Activated T-helper 1 cell treated with anti-CD3 and anti-CD28 coated beads, Interleukin-12 subunit alpha, Interleukin-12 subunit beta, Interleukin-2, Interleukin-4 antibody, amounts not matched to agents 30 ng/mL and 10 ng/mL and 1 ng/mL, durations not matched to agents 14 hours and 24 hours and 36 hours (primary cell): ENCODE data around the gene SH3TC2. TPM values are rescaled to one million over a fixed set of nuclear protein-coding genes. Genes with fewer than 3 reads are reported as not detected.

Experiments
- DNase-seq: peaks from one replicate; pipeline ENCODE4 v3.0.0; 2021; ENCODE audit warnings: low spot score
- H3K27ac Mint-ChIP-seq: one replicate; pipeline ENCODE4 v1.8.0; 2021; ENCODE audit warnings: mild to moderate bottlenecking, mixed read lengths
- H3K27me3 Mint-ChIP-seq: one replicate; pipeline ENCODE4 v1.8.0; 2022; ENCODE audit warnings: mild to moderate bottlenecking, moderate library complexity, mixed read lengths; ENCODE audit not compliant: insufficient read depth
- H3K36me3 Mint-ChIP-seq: one replicate; pipeline ENCODE4 v1.8.0; 2021; ENCODE audit warnings: low read depth, mixed read lengths
- H3K4me1 Mint-ChIP-seq: one replicate; pipeline ENCODE4 v1.8.0; 2021; ENCODE audit warnings: low read depth, mixed read lengths
- H3K4me3 Mint-ChIP-seq: one replicate; pipeline ENCODE4 v1.8.0; 2021; ENCODE audit warnings: mild to moderate bottlenecking, moderate library complexity, mixed read lengths
- H3K9me3 Mint-ChIP-seq: one replicate; pipeline ENCODE4 v1.8.0; 2021; ENCODE audit warnings: mixed read lengths
- intact Hi-C: fragments of 100-400 bp; cut with micrococcal nuclease; formaldehyde crosslinking; loops from one replicate; pipeline ENCODE4 v1.15.1; 2024
- total RNA-seq: library from RNA; stranded (reverse); gene quantifications from 2 replicates; pipeline ENCODE4 v1.2.3, GENCODE V29; 2022

Gene SH3TC2
- total RNA-seq, 1 donor from 2014 or later = not detected

GRCh38 chr5:149037817-149038216 is 25.0 kb downstream of the SH3TC2 start:
- H3K4me1 Mint-ChIP-seq = peaks cover 34% of the 10 kb centered on the region
- no peak overlapping the region for H3K27ac Mint-ChIP-seq
- intact Hi-C loops = no loop called here
- DNase-seq = no peak
- peaks cover 5% of the 10 kb centered on the region for H3K27me3 Mint-ChIP-seq
- H3K9me3 Mint-ChIP-seq = no peaks in the 10 kb centered on the region
- H3K4me3 Mint-ChIP-seq = no peak overlapping the region
- no peaks in the 10 kb centered on the region for H3K36me3 Mint-ChIP-seq

DNA sequence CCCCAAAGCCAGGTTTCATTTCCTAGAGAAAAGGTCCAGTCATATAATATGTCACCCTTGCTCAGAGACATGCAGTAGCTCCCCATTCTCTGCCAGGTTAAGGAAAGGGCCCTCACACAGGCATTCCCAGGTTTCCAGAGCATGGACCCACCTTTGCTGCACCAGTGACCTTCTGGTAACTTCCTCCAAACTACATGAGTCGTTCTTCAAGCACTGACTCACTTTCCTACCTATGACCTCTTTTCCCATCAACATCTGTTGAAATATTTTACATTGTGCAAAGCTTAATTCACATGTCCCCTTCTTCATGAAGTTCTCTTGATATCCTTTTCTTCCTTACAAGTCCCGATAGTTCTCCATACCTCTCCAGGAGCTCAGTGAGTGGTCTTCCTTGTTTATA is 25.9 kb downstream of the SH3TC2 start:
- no peak overlapping the region for H3K4me3 Mint-ChIP-seq
- intact Hi-C loops = no loop called here
- peaks cover 34% of the 10 kb centered on the region for H3K4me1 Mint-ChIP-seq
- no peaks in the 10 kb centered on the region for H3K36me3 Mint-ChIP-seq
- DNase-seq = no peak
- peak overlapping the region; percentile 4 for H3K27ac Mint-ChIP-seq
- no peaks in the 10 kb centered on the region for H3K9me3 Mint-ChIP-seq
- peaks cover 5% of the 10 kb centered on the region for H3K27me3 Mint-ChIP-seq

DNA sequence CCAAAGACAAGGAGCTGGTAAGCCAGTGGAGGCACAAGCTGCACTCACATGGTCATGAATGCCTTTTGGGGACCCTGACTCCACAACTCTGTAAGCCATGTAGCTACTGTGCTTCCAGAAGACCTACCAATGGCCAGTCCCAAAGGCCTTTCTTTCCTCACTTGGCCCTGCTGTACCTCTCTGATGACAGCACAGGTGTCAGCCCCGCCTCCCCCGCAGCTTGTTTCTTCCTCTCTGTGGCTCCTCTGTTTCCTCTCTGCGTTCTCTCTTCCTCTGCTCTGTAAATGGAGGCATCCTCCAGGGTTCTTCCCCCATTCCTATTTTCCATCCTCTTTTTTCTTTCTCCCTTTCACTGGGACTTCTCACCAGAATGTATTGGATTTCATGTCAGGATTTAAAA is 26.7 kb downstream of the SH3TC2 start:
- no peak overlapping the region for H3K27ac Mint-ChIP-seq
- DNase-seq = no peak
- H3K4me1 Mint-ChIP-seq = peaks cover 34% of the 10 kb centered on the region
- peaks cover 5% of the 10 kb centered on the region for H3K27me3 Mint-ChIP-seq
- no peak overlapping the region for H3K4me3 Mint-ChIP-seq
- no peaks in the 10 kb centered on the region for H3K9me3 Mint-ChIP-seq
- intact Hi-C loops = no loop called here
- no peaks in the 10 kb centered on the region for H3K36me3 Mint-ChIP-seq

- intact Hi-C loops = loop anchor here (1.0 to 2.0 kb wide), 8 partner anchors 37 to 857 kb away; no protein-coding TSS in a partner anchor
- H3K4me1 Mint-ChIP-seq = peaks cover 39% of the 10 kb centered on the region
- no peaks in the 10 kb centered on the region for H3K9me3 Mint-ChIP-seq
- H3K27me3 Mint-ChIP-seq = peaks cover 5% of the 10 kb centered on the region
- H3K36me3 Mint-ChIP-seq = no peaks in the 10 kb centered on the region
- no peak overlapping the region for H3K27ac Mint-ChIP-seq
- H3K4me3 Mint-ChIP-seq = no peak overlapping the region
- peak; percentile 41 for DNase-seq
Measured at GRCh38 chr5:149035372-149035790, 27.5 kb downstream of the SH3TC2 start.

DNA sequence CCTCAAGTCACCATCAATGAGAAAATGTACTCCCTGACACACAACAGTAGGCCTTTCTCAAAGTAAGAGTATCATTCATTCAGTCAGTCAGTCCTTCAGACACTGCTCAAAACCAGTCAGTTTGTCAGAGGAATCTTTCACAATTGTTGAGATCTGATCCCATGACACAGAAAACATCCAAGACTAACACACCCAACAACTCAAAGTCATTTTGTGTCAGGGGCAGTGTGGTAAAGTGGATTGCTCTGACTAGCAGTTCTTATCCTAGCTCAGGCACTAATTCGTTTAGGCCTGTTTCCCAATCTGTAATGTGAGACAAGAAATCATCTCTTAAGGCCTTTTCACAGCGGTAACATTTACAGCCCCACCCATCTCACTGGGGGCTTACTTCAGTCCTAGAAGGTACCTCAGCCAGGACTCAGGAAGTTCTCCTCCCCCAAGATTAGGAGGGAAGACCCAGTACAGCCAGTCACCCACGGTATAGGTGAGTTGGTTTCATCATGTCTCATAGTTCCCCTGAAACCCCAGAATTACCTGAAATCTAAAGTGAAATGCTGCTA is 31.9 kb downstream of the SH3TC2 start:
- DNase-seq = no peak
- Mint-ChIP-seq H3K4me3 (no peak overlapping the region), H3K27me3 (peaks cover 1% of the 10 kb centered on the region), H3K36me3 (peaks cover 3% of the 10 kb centered on the region), H3K9me3 (no peaks in the 10 kb centered on the region), H3K27ac (no peak overlapping the region), H3K4me1 (peaks cover 27% of the 10 kb centered on the region)
- intact Hi-C loops = no loop called here

DNA sequence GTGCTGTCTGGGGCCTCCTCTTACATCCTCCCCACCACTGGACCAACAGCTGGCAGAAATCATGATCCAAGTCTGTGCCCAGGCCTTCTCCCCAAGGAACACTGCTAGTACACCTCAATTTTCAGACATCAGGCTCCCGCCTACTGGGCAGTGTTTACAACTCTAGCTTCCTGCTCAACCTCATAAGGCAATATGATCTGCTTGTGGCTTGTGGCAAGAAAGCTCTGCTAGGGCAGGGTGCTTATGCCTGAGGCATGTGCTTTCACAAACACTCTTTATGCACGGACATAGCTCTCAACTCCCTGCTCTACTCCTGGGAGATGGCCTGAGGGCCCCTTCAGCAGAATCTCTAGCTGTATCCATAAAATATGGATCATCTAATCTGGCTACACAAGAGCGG is 32.5 kb downstream of the SH3TC2 start:
- no peak for DNase-seq
- peaks cover 1% of the 10 kb centered on the region for H3K27me3 Mint-ChIP-seq
- intact Hi-C loops = no loop called here
- H3K27ac Mint-ChIP-seq = no peak overlapping the region
- no peak overlapping the region for H3K4me3 Mint-ChIP-seq
- H3K4me1 Mint-ChIP-seq = peaks cover 22% of the 10 kb centered on the region
- peaks cover 3% of the 10 kb centered on the region for H3K36me3 Mint-ChIP-seq
- no peaks in the 10 kb centered on the region for H3K9me3 Mint-ChIP-seq

DNA sequence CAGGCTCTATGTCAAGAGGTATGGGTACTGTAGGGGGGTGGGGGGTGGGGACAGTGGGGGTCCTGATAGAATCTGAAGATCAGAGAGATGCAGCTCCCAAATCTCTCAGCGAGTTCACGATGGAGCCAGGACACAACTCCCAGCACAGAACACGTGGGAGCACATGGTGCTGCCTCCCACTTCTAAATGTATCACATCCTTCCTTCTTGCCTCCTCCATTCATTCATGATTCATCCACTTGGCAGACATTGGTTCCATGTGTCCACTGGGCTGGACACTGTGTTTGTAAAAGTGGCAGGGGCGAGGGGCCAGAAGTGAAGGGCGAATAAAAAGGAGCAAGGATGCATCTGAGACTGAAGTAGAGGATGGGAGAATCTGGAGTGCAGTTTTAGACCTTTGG is 33.9 kb downstream of the SH3TC2 start:
- intact Hi-C loops = no loop called here
- no peak overlapping the region for H3K27ac Mint-ChIP-seq
- H3K36me3 Mint-ChIP-seq = peaks cover 3% of the 10 kb centered on the region
- no peaks in the 10 kb centered on the region for H3K9me3 Mint-ChIP-seq
- no peak for DNase-seq
- no peak overlapping the region for H3K4me3 Mint-ChIP-seq
- peaks cover 18% of the 10 kb centered on the region for H3K4me1 Mint-ChIP-seq
- H3K27me3 Mint-ChIP-seq = peaks cover 1% of the 10 kb centered on the region

GRCh38 chr5:149028161-149028560 is 34.7 kb downstream of the SH3TC2 start:
- H3K27ac Mint-ChIP-seq = no peak overlapping the region
- intact Hi-C loops = no loop called here
- H3K27me3 Mint-ChIP-seq = peaks cover 1% of the 10 kb centered on the region
- H3K4me1 Mint-ChIP-seq = peaks cover 18% of the 10 kb centered on the region
- peaks cover 3% of the 10 kb centered on the region for H3K36me3 Mint-ChIP-seq
- DNase-seq = no peak
- no peaks in the 10 kb centered on the region for H3K9me3 Mint-ChIP-seq
- H3K4me3 Mint-ChIP-seq = no peak overlapping the region

DNA sequence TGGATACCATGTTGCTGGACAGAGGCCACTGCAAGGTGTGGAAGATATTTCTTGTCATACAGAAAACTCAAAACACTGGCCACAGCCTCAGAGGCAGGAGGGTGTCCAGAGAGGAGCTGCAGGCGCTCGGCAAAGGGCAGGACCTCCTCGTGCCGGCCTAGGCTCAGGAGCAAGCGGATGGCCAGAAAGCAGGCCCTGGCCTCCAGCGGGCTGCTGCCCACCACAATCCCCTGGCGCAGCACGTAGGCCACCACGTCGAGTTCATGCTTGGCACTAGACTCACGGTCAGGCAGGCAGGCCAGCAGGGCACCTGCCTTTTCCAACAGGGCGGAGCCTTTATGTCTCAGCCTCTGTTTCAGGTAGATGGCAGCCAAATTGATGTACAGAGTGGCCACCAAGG is 35.2 kb downstream of the SH3TC2 start:
- intact Hi-C loops = no loop called here
- peaks cover 1% of the 10 kb centered on the region for H3K27me3 Mint-ChIP-seq
- H3K36me3 Mint-ChIP-seq = peaks cover 3% of the 10 kb centered on the region

DNA sequence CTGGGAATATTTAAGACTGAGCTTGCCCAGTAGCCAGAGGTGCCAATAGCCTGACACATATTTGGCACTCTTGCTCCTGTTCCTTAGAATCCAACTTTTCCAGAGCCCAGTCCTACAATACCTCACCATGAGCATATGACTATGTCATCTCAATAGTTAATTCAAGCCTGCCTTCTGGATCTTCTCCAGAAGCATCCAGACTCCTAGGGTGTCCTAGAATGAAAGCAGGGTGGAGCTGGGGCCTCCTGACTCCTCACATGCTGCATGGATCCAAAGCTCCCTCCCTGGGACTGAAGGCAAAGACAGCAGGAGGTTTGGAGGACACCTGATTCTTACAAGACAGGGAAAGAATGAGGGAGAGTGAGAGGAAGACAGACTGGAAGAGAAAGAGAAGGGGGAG is 37.9 kb downstream of the SH3TC2 start:
- peaks cover 7% of the 10 kb centered on the region for H3K4me1 Mint-ChIP-seq
- no peak overlapping the region for H3K4me3 Mint-ChIP-seq
- peaks cover 6% of the 10 kb centered on the region for H3K9me3 Mint-ChIP-seq
- intact Hi-C loops = no loop called here
- no peak for DNase-seq
- no peak overlapping the region for H3K27ac Mint-ChIP-seq
- peaks cover 3% of the 10 kb centered on the region for H3K36me3 Mint-ChIP-seq
- H3K27me3 Mint-ChIP-seq = peaks cover 8% of the 10 kb centered on the region

More for the DNA sequence above, 35.2 kb downstream of the SH3TC2 start:
- H3K4me1 Mint-ChIP-seq = peaks cover 18% of the 10 kb centered on the region
- H3K27ac Mint-ChIP-seq = no peak overlapping the region
- DNase-seq = no peak
- no peaks in the 10 kb centered on the region for H3K9me3 Mint-ChIP-seq
- H3K4me3 Mint-ChIP-seq = no peak overlapping the region

DNA sequence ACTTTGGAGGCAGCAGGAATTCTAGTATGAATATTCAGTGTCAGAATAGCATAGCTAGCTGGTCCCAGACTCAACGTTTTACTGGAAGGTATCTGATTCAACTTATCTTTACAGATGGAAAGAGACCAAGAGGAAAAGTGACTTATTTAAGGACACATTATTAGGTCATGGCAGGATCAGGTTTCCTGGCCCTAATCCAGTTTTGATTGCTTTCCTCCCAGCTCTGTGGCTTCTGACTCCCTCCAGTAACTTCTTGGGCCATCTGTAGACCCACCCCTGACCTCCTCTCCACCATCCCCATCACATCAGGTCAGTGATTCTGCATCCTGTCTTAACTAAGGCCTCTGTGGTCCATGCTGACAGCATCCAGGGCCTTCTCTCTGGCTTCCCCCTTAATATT is 38.4 kb downstream of the SH3TC2 start:
- Mint-ChIP-seq H3K27ac (no peak overlapping the region), H3K9me3 (peaks cover 6% of the 10 kb centered on the region), H3K4me1 (peaks cover 9% of the 10 kb centered on the region), H3K27me3 (peaks cover 6% of the 10 kb centered on the region), H3K36me3 (peaks cover 3% of the 10 kb centered on the region), H3K4me3 (no peak overlapping the region)
- no peak for DNase-seq
- intact Hi-C loops = no loop called here

DNA sequence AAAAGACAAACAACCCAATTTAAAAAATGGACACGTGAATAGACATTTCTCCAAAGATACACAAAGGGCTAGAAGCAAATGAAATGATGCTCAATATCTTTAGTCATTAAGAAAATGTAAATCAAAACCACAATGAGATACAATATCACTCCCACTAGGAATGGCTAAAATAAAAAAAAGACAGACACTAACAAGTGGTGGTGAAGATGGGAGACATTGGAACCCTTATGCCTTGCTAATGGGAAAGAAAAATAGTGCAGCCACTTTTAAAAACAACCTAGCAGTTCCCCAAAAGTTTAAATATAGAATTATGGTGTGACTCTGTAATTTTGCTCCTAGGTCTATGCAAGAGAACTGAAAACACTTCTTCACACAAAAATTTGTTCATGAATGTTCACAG is 40.7 kb downstream of the SH3TC2 start:
- Mint-ChIP-seq H3K27me3 (peaks cover 6% of the 10 kb centered on the region), H3K36me3 (no peaks in the 10 kb centered on the region), H3K4me1 (peaks cover 19% of the 10 kb centered on the region), H3K4me3 (no peak overlapping the region), H3K27ac (no peak overlapping the region), H3K9me3 (peaks cover 6% of the 10 kb centered on the region)
- intact Hi-C loops = no loop called here
- no peak for DNase-seq

- no peak overlapping the region for H3K27ac Mint-ChIP-seq
- intact Hi-C loops = loop anchor here (2.0 kb wide), 1 partner anchor 209 kb away; no protein-coding TSS in a partner anchor
- peaks cover 6% of the 10 kb centered on the region for H3K9me3 Mint-ChIP-seq
- H3K36me3 Mint-ChIP-seq = no peaks in the 10 kb centered on the region
- H3K4me3 Mint-ChIP-seq = no peak overlapping the region
- H3K4me1 Mint-ChIP-seq = peaks cover 19% of the 10 kb centered on the region
- no peak for DNase-seq
- H3K27me3 Mint-ChIP-seq = peaks cover 6% of the 10 kb centered on the region
Measured at GRCh38 chr5:149019679-149020078, 43.2 kb downstream of the SH3TC2 start.
